ENCODE results near the gene SCTR.

DNA sequence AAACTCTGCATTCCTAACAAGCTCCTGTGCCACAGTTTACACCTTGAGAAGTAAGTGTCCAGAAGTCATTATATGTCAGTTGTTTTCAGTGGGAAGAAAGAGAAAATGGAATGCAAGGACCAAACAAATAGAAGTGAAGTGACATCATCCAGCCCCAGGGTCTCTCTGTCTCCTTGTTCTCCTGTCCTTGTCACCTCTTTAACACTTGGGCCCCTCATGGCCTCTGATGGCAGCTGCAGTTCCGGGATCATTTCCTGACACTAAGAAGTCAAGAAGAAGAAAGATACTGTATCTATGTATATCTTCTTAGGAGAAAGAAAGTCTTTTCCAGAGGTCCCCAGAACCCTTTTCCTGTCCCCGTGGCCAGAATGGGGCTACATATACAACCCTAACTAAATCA, 17.2 kb upstream of the SCTR start:
- TF ChIP-seq CTCF (IDR thresholded peaks at IDR 0.05; ENCODE audit: low read depth, low read length) (no peak), MYC (IDR thresholded peaks at IDR 0.05; ENCODE audit: low read depth, low read length) (no peak)
